ENCODE results near the gene ARMC5. TPM values are rescaled to one million over a fixed set of nuclear protein-coding genes. Genes with fewer than 3 reads are reported as not detected.

The ARMC5 gene
- total RNA-seq, 1 donor from 2014 or later, result 11.5 TPM

DNA sequence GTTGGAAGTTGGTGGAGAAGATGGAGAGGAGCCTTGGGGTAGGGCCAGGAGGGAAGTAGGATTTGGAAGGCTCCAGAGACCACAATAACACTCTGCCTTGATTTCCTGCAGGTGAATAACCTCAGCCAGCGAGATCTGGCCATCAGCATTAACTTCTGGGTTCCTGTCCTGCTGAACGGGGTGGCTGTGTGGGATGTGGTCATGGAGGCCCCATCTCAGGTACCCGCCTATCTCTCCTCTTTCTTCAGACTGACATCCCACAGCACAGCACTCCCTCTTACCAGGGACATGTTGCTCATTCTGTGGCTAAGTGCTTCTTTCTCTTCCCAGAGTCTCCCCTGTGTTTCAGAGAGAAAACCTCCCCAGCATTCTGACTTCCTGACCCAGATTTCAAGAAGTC, 36.1 kb upstream of the ARMC5 start:
- Histone ChIP-seq H3K27me3 (ENCODE audit: insufficient read depth, low read length) (no peaks in the 10 kb centered on the region), H3K9ac (ENCODE audit: low read length) (no peak overlapping the region), H4K20me1 (ENCODE audit: insufficient read depth, low read length) (no peaks in the 10 kb centered on the region), H2AFZ (ENCODE audit: low read depth, low read length) (no peak overlapping the region), H3K4me1 (ENCODE audit: insufficient read depth, low read length) (no peaks in the 10 kb centered on the region), H3K27ac (ENCODE audit: low read depth, low read length) (no peak overlapping the region), H3K79me2 (ENCODE audit: insufficient read depth, low read length) (no peaks in the 10 kb centered on the region), H3K4me3 (ENCODE audit: insufficient read depth, low read depth, low read length) (no peak overlapping the region), H3K4me2 (ENCODE audit: low read length) (no peak overlapping the region), H3K9me3 (ENCODE audit: insufficient read depth, low read depth, low read length) (no peaks in the 10 kb centered on the region), H3K36me3 (ENCODE audit: insufficient read depth, low read length) (no peaks in the 10 kb centered on the region)
- Mint-ChIP-seq H3K4me1 (ENCODE audit: low read depth, unreplicated experiment) (no peaks in the 10 kb centered on the region), H3K27me3 (ENCODE audit: low read depth, unreplicated experiment) (peaks cover 43% of the 10 kb centered on the region), H3K9me3 (ENCODE audit: unreplicated experiment) (peaks cover 40% of the 10 kb centered on the region), H3K36me3 (ENCODE audit: low read depth, unreplicated experiment) (peaks cover 1% of the 10 kb centered on the region), H3K4me3 (ENCODE audit: unreplicated experiment) (no peak overlapping the region), H3K27ac (ENCODE audit: unreplicated experiment) (no peak overlapping the region)
- FAIRE-seq, result no peak
- DNase-seq (ENCODE audit: low read depth), result no peak
- TF ChIP-seq EZH2 (IDR thresholded peaks at IDR 0.05; ENCODE audit: insufficient read depth, low read length), result no peak
- TF ChIP-seq, protein P1, sequence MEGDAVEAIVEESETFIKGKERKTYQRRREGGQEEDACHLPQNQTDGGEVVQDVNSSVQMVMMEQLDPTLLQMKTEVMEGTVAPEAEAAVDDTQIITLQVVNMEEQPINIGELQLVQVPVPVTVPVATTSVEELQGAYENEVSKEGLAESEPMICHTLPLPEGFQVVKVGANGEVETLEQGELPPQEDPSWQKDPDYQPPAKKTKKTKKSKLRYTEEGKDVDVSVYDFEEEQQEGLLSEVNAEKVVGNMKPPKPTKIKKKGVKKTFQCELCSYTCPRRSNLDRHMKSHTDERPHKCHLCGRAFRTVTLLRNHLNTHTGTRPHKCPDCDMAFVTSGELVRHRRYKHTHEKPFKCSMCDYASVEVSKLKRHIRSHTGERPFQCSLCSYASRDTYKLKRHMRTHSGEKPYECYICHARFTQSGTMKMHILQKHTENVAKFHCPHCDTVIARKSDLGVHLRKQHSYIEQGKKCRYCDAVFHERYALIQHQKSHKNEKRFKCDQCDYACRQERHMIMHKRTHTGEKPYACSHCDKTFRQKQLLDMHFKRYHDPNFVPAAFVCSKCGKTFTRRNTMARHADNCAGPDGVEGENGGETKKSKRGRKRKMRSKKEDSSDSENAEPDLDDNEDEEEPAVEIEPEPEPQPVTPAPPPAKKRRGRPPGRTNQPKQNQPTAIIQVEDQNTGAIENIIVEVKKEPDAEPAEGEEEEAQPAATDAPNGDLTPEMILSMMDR (IDR thresholded peaks at IDR 0.05; ENCODE audit: insufficient read depth, low read depth, low read length), result no peak

DNA sequence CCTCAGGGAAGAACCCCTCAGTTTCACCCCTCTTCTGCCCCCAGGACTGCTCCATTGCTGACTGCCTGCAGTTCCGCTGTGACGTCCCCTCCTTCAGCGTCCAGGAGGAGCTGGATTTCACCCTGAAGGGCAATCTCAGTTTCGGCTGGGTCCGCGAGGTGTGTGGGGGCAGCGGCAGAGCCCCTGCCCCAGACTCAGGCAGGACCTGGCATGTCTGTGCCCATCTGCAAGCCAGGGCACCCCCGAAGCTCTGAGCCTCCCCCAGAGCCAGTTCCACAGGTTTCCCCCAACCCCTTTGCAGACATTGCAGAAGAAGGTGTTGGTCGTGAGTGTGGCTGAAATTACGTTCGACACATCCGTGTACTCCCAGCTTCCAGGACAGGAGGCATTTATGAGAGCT, 35.5 kb upstream of the ARMC5 start:
- FAIRE-seq, result no peak
- H3K79me2 ChIP-seq (ENCODE audit: insufficient read depth, low read length), result no peaks in the 10 kb centered on the region
- Mint-ChIP-seq H3K4me1 (ENCODE audit: low read depth, unreplicated experiment) (no peaks in the 10 kb centered on the region), H3K27ac (ENCODE audit: unreplicated experiment) (no peak overlapping the region), H3K27me3 (ENCODE audit: low read depth, unreplicated experiment) (peaks cover 41% of the 10 kb centered on the region), H3K4me3 (ENCODE audit: unreplicated experiment) (no peak overlapping the region), H3K9me3 (ENCODE audit: unreplicated experiment) (peaks cover 36% of the 10 kb centered on the region), H3K36me3 (ENCODE audit: low read depth, unreplicated experiment) (no peaks in the 10 kb centered on the region)
- no peaks in the 10 kb centered on the region for H3K9me3 ChIP-seq (ENCODE audit: insufficient read depth, low read depth, low read length)
- TF ChIP-seq, protein P1 (IDR thresholded peaks at IDR 0.05; ENCODE audit: insufficient read depth, low read depth, low read length), result no peak
- TF ChIP-seq EZH2 (IDR thresholded peaks at IDR 0.05; ENCODE audit: insufficient read depth, low read length), result no peak
- H3K4me2 ChIP-seq (ENCODE audit: low read length), result no peak overlapping the region
- no peaks in the 10 kb centered on the region for H3K36me3 ChIP-seq (ENCODE audit: insufficient read depth, low read length)
- H3K27me3 ChIP-seq (ENCODE audit: insufficient read depth, low read length), result no peaks in the 10 kb centered on the region
- no peak for DNase-seq (ENCODE audit: low read depth)
- no peaks in the 10 kb centered on the region for H3K4me1 ChIP-seq (ENCODE audit: insufficient read depth, low read length)
- H3K27ac ChIP-seq (ENCODE audit: low read depth, low read length), result no peak overlapping the region
- no peak overlapping the region for H3K9ac ChIP-seq (ENCODE audit: low read length)
- no peaks in the 10 kb centered on the region for H4K20me1 ChIP-seq (ENCODE audit: insufficient read depth, low read length)
- no peak overlapping the region for H3K4me3 ChIP-seq (ENCODE audit: insufficient read depth, low read depth, low read length)
- H2AFZ ChIP-seq (ENCODE audit: low read depth, low read length), result no peak overlapping the region

DNA sequence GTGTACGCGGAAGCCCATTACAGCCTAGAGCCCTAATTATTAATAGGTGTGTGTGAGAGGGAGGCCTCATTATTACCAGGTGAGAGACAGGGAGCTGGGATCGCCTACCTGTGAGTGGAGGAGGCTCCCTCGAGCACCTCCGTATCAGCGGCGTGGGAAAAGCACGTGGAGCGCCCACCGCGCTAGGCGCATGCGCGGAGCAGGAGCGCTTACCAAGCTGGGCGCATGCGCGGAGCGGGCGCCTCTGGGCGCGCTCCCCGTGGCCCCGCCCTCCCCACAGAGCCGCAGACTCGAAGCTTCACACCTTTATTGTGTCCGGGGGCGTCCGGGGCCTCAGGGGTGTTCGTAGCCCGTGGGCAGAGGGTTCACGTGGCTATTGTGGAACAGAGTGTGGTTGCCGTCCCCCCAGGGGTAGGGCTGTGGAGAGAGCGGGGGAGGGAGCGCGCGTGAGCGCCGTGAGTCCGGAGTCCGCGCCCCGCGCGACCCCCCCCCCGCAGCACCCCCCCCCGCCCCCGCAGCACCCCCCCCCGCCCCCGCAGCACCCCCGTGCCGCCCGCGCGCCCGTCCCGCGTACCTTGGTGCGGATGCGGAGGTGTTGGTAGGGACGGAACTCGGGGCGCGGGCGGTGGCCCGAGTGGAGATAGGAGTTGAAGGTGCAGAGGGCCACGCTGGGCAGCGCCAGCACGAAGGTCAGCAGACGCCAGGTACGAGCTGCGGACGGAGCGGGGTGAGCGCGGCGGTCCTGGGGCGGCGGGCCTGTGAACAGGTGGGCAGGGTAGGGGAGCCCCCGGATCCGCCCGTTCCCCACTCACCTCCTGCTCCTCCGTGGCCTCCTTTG, 31.6 kb upstream of the ARMC5 start:
- H3K27me3 ChIP-seq (ENCODE audit: insufficient read depth, low read length), result no peaks in the 10 kb centered on the region
- H3K4me1 ChIP-seq (ENCODE audit: insufficient read depth, low read length), result no peaks in the 10 kb centered on the region
- Mint-ChIP-seq H3K4me1 (ENCODE audit: low read depth, unreplicated experiment) (no peaks in the 10 kb centered on the region), H3K36me3 (ENCODE audit: low read depth, unreplicated experiment) (no peaks in the 10 kb centered on the region), H3K27ac (ENCODE audit: unreplicated experiment) (no peak overlapping the region), H3K27me3 (ENCODE audit: low read depth, unreplicated experiment) (peaks cover 40% of the 10 kb centered on the region), H3K4me3 (ENCODE audit: unreplicated experiment) (no peak overlapping the region), H3K9me3 (ENCODE audit: unreplicated experiment) (peaks cover 21% of the 10 kb centered on the region)
- no peaks in the 10 kb centered on the region for H4K20me1 ChIP-seq (ENCODE audit: insufficient read depth, low read length)
- peak overlapping the region; percentile 41 for H2AFZ ChIP-seq (ENCODE audit: low read depth, low read length)
- DNase-seq (ENCODE audit: low read depth), result no peak
- no peak for FAIRE-seq
- no peaks in the 10 kb centered on the region for H3K79me2 ChIP-seq (ENCODE audit: insufficient read depth, low read length)
- H3K4me3 ChIP-seq (ENCODE audit: insufficient read depth, low read depth, low read length), result no peak overlapping the region
- H3K27ac ChIP-seq (ENCODE audit: low read depth, low read length), result no peak overlapping the region
- H3K9me3 ChIP-seq (ENCODE audit: insufficient read depth, low read depth, low read length), result no peaks in the 10 kb centered on the region
- no peak for TF ChIP-seq EZH2 (IDR thresholded peaks at IDR 0.05; ENCODE audit: insufficient read depth, low read length)
- TF ChIP-seq, protein P1 (IDR thresholded peaks at IDR 0.05; ENCODE audit: insufficient read depth, low read depth, low read length), result no peak
- H3K9ac ChIP-seq (ENCODE audit: low read length), result no peak overlapping the region
- H3K4me2 ChIP-seq (ENCODE audit: low read length), result no peak overlapping the region
- H3K36me3 ChIP-seq (ENCODE audit: insufficient read depth, low read length), result no peaks in the 10 kb centered on the region
